Activated CD4-positive, alpha-beta T cell treated with anti-CD3 and anti-CD28 coated beads for 36 hours (primary cell): ENCODE data around the gene CA10. TPM values are rescaled to one million over a fixed set of nuclear protein-coding genes. Genes with fewer than 3 reads are reported as not detected.

ENCODE experiments used
- ATAC-seq: fragments of 200-7000 bp; cut with Tn5 transposase; one replicate; pipeline ENCODE4 v1.10.0; 2021; ENCODE audit warnings: mild to moderate bottlenecking, moderate library complexity
- CTCF ChIA-PET: fragments of 350-600 bp; sonication (Branson Sonifier 250); formaldehyde crosslinking; loops from one replicate; lab custom pipeline; 2021; ENCODE audit warnings: antibody characterized with exemption; lab: Charles Lee
- POLR2A ChIA-PET: fragments of 350-600 bp; sonication (Branson Sonifier 250); formaldehyde crosslinking; loops from one replicate; lab custom pipeline; 2021; ENCODE audit warnings: antibody characterized with exemption, inconsistent platforms; lab: Charles Lee
- DNase-seq: peaks from one replicate; pipeline ENCODE4 v3.0.0-alpha.2; 2020
- H3K27ac Mint-ChIP-seq: one replicate; pipeline ENCODE4 v1.8.0; 2021; ENCODE audit warnings: mixed read lengths
- H3K27me3 Mint-ChIP-seq: one replicate; pipeline ENCODE4 v1.8.0; 2021; ENCODE audit warnings: mixed read lengths
- H3K36me3 Mint-ChIP-seq: one replicate; pipeline ENCODE4 v1.8.0; 2021; ENCODE audit warnings: low read depth, mixed read lengths
- H3K4me1 Mint-ChIP-seq: one replicate; pipeline ENCODE4 v1.8.0; 2021; ENCODE audit warnings: mixed read lengths
- H3K4me3 Mint-ChIP-seq: one replicate; pipeline ENCODE4 v1.8.0; 2021; ENCODE audit warnings: mild to moderate bottlenecking, moderate library complexity, mixed read lengths
- H3K9me3 Mint-ChIP-seq: one replicate; pipeline ENCODE4 v1.8.0; 2021; ENCODE audit warnings: low read depth, mixed read lengths
- intact Hi-C, 2 experiments: fragments of 100-400 bp; cut with DNase I in 1 of 2; cut with micrococcal nuclease in 1 of 2; formaldehyde crosslinking; loops; one replicate each; pipeline versions ENCODE4 v1.14.2 to v1.15.1; 2022 to 2024; cut with DNase I, micrococcal nuclease
- total RNA-seq, 2 experiments: library from RNA; stranded (reverse); gene quantifications; one replicate each; pipeline ENCODE4 v1.2.3, GENCODE V29; 2021

The CA10 gene
- total RNA-seq, 2 experiments from 2014 or later: not detected

DNA sequence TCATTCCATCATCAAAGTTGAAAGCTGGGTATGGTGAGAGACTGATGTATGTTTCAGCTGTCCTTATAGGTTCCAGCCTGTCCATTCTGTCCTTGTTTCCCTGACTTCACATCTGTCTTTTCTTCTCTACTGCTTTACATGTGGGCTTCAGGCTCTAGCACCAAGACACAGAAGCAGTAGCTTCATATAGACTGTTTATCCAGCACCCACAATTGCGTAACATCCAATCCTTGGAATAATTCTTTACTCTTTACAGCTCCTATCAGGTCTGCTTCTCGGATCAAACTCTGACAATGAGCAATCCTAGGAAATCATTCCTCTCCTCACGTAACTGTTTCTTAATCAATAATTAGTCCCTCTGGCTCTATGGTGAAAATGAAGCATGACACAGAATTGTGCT is 158.9 kb downstream of the CA10 start:
- DNase-seq (no peak), ATAC-seq (no peak)
- ChIA-PET POLR2A (no interaction called here), CTCF (no interaction called here)
- no peak overlapping the region for H3K4me3 Mint-ChIP-seq
- no peaks in the 10 kb centered on the region for H3K9me3 Mint-ChIP-seq
- no peaks in the 10 kb centered on the region for H3K4me1 Mint-ChIP-seq
- H3K27ac Mint-ChIP-seq: no peak overlapping the region
- intact Hi-C loops: no loop called here
- H3K36me3 Mint-ChIP-seq: no peaks in the 10 kb centered on the region
- H3K27me3 Mint-ChIP-seq: peaks cover 3% of the 10 kb centered on the region

DNA sequence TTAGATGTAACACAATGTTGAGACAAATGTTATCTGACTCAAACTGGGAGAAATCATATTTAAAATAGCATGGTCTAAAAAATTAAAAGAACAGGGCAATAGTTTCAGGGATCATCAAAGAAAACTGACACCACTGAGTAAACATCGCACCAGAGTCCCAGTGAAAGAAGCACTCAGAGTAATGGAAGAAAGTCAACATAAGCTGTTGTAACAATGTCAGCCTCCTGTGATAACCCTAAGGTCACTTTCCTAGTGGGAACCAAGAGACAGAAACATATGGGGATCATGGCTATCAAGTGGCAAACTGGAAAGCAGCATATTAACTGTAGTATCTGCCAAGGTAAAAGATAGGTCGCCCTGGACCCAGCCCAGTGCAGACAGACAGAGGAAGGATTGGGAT is 160.8 kb downstream of the CA10 start:
- DNase-seq (no peak), ATAC-seq (no peak)
- Mint-ChIP-seq H3K9me3 (no peaks in the 10 kb centered on the region), H3K4me1 (no peaks in the 10 kb centered on the region), H3K36me3 (no peaks in the 10 kb centered on the region), H3K27me3 (peaks cover 3% of the 10 kb centered on the region), H3K4me3 (no peak overlapping the region), H3K27ac (no peak overlapping the region)
- POLR2A ChIA-PET: no interaction called here
- intact Hi-C loops: no loop called here
- CTCF ChIA-PET: no interaction called here

DNA sequence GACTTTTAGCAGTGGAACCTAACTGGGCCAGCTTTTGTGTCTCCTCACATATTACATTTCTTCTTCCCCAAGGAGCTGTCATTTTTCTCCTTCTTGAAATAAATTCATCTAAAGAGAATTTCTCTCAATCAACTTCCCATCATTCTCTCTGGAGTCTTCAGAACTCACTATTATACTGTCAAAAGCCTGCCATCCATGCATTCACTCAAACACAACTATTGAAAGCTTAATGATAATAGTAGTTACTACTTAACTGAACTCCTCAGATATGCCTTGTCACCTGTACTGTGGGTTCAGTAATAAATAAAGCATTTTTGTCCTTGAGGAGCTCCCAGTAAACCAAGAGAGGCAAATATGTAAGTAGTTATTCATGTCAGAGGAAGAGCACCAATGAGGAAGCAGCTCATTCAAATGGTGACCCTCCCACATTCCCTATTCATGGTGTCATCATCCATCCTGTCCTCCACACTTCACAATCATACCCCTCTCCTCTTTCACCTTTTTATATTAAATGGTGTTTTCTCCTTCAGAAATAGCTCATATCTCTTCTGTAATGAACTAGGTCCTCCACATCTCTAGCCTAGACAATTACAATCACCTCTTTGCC is 162.6 kb downstream of the CA10 start:
- Mint-ChIP-seq H3K27ac (no peak overlapping the region), H3K36me3 (no peaks in the 10 kb centered on the region), H3K4me3 (no peak overlapping the region), H3K9me3 (no peaks in the 10 kb centered on the region), H3K4me1 (no peaks in the 10 kb centered on the region), H3K27me3 (peaks cover 3% of the 10 kb centered on the region)
- CTCF ChIA-PET: no interaction called here
- ATAC-seq: no peak
- DNase-seq: no peak
- intact Hi-C loops: no loop called here
- POLR2A ChIA-PET: no interaction called here

DNA sequence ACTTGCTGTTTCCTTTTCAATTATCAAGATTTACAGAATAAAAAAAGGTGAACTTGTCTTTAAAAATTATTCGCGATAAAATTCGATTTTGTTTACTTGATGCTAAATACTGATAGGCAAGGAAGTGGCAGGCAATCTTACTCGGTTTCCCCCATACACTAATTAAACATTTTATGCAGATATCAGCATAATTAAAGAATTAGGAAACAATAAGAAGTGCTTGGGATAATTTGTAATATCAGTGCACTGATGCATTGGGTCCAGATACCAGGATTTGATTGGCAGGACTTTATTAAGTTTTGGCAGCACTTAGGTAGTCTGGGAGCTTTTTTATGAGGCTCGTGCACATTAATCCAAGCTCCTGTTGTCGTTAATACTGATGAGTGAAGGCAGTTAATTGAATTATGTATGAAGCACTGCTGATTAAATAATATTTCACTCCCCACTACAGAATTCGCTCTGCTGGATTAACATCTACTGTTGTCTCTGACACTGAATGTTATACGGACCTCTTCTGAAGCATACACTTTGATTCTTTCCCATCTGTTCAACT is 165.6 kb downstream of the CA10 start:
- H3K27ac Mint-ChIP-seq: no peak overlapping the region
- no peaks in the 10 kb centered on the region for H3K4me1 Mint-ChIP-seq

DNA sequence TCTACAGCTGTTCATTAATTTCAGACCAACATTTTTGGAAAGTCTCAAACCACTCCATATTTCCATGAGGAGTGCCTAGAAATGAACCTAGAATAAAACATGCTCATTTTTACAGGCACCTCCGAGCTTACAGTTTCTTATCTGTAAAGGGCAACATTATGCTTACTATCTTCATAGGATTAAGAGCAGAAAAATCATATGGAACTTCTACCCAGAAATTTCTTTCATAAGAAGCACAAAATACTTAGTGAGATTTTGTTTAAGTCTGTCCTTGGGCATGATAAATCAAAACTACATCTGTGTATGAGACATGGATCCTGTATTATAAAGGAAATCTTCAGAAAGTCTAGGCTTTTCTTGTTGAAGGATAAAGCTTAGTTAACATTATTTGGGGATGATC is 187.4 kb downstream of the CA10 start:
- Mint-ChIP-seq H3K9me3 (peaks cover 3% of the 10 kb centered on the region), H3K4me1 (no peaks in the 10 kb centered on the region), H3K27ac (no peak overlapping the region), H3K36me3 (no peaks in the 10 kb centered on the region), H3K4me3 (no peak overlapping the region), H3K27me3 (peaks cover 2% of the 10 kb centered on the region)
- ATAC-seq (no peak), DNase-seq (no peak)
- intact Hi-C loops: no loop called here
- CTCF ChIA-PET: interaction anchor here (1.7 kb wide), 1 partner anchor 179 kb away, joined by 3 read pairs; no protein-coding TSS in a partner anchor
- POLR2A ChIA-PET: no interaction called here

More for the DNA sequence above, 165.6 kb downstream of the CA10 start:
- ATAC-seq (no peak), DNase-seq (no peak)
- Mint-ChIP-seq H3K9me3 (no peaks in the 10 kb centered on the region), H3K27me3 (no peaks in the 10 kb centered on the region), H3K4me3 (no peak overlapping the region), H3K36me3 (no peaks in the 10 kb centered on the region)
- ChIA-PET POLR2A (no interaction called here), CTCF (interaction anchor here (0.5 kb wide), 1 partner anchor 40 kb away, joined by 4 read pairs; no protein-coding TSS in a partner anchor)
- intact Hi-C loops: no loop called here

DNA sequence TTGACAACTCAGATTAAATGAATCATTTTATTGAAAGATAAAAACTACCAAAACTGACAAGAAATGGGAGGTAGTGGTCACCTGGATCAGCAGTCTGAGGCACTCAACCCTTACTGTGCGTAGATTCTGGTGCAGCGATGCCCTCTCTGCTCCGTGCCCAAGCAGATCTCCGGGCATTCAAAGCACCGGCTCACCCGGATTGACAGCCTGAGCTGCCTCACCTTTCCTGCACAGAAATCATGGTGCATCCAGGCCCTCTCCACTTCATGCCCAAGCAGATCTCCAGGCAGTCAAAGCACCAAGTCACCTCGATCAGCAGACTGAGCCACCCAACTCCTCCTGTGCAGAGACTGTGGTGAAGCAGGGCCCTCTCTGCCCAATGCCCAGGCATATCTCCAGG is 196.8 kb downstream of the CA10 start:
- H3K36me3 Mint-ChIP-seq: no peaks in the 10 kb centered on the region
- H3K27ac Mint-ChIP-seq: no peak overlapping the region
- DNase-seq (no peak), ATAC-seq (no peak)
- H3K9me3 Mint-ChIP-seq: peaks cover 19% of the 10 kb centered on the region
- ChIA-PET CTCF (no interaction called here), POLR2A (no interaction called here)
- intact Hi-C loops: no loop called here
- no peak overlapping the region for H3K4me3 Mint-ChIP-seq
- peaks cover 6% of the 10 kb centered on the region for H3K27me3 Mint-ChIP-seq
- H3K4me1 Mint-ChIP-seq: no peaks in the 10 kb centered on the region

DNA sequence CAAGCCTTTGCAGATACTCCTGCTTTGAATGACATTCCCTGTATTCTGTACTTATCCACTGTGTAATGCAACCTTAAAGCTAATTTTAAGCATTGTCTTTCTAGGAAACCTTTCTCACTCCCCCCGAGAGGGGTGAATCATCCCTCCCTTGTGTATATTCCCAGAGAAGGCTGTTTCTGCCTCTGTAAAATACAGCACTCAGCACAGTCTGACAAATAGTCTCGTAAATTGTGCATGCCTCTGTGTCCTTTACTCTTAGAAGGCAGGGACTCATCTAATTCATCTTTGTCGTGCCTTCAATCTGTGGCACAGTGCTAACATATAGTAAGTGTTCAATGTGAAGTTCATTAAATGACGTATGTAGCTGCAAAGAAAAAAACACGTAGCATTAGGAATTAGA is 200.7 kb downstream of the CA10 start:
- peaks cover 3% of the 10 kb centered on the region for H3K27me3 Mint-ChIP-seq
- H3K36me3 Mint-ChIP-seq: no peaks in the 10 kb centered on the region
- H3K4me3 Mint-ChIP-seq: no peak overlapping the region
- H3K9me3 Mint-ChIP-seq: peaks cover 7% of the 10 kb centered on the region
- ATAC-seq (no peak), DNase-seq (no peak)
- H3K4me1 Mint-ChIP-seq: no peaks in the 10 kb centered on the region
- ChIA-PET POLR2A (no interaction called here), CTCF (no interaction called here)
- intact Hi-C loops: no loop called here
- no peak overlapping the region for H3K27ac Mint-ChIP-seq

DNA sequence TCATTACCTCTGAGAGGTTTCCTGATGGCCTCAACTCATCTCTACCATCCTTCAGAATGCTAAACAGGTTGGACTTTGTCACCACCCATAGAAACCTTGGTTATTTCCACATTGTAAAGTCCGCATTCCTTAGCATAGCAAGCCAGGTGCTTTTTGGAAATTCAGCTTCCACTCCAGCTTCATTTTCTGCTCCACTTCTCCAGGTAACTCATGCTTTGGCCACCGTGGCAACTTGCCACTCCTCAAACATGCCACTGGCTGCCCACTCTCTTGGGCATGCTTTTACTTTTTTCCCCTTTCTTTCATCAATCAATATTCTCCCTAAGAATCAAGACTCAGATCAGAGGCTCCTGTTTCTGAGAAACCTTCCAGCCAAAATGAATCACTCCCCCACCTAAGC is 203.3 kb downstream of the CA10 start:
- ChIA-PET POLR2A (no interaction called here), CTCF (no interaction called here)
- peaks cover 3% of the 10 kb centered on the region for H3K27me3 Mint-ChIP-seq
- no peak overlapping the region for H3K27ac Mint-ChIP-seq
- H3K4me1 Mint-ChIP-seq: no peaks in the 10 kb centered on the region
- H3K36me3 Mint-ChIP-seq: no peaks in the 10 kb centered on the region
- no peak overlapping the region for H3K4me3 Mint-ChIP-seq
- no peak for ATAC-seq
- no peaks in the 10 kb centered on the region for H3K9me3 Mint-ChIP-seq
- intact Hi-C loops: no loop called here
- DNase-seq: no peak

DNA sequence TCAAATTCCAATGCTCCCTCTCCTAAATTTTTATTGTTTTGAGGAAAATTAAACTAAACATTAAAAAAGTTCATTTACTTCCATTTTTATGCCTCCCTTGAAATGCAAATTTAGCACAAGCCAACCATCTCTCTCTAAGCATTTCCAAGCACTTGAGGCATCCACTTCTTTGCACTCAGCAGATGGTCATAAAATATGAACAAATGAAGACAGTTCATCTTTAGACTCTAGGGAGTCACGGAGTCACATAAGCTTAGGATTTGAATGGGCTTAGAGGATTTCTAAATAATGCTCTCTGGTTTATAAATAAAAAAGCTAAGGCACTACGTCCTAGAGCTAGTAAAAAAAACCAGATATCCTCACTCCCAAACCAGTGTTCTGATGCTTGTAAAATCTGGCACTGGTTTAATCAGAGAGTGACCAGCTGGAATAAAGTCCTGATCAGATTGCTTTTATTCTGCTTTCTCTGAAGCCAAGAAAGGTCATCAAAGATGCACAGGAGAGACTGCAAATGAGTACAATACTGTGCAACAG is 204.2 kb downstream of the CA10 start:
- H3K27me3 Mint-ChIP-seq: peaks cover 3% of the 10 kb centered on the region
- CTCF ChIA-PET: no interaction called here

DNA sequence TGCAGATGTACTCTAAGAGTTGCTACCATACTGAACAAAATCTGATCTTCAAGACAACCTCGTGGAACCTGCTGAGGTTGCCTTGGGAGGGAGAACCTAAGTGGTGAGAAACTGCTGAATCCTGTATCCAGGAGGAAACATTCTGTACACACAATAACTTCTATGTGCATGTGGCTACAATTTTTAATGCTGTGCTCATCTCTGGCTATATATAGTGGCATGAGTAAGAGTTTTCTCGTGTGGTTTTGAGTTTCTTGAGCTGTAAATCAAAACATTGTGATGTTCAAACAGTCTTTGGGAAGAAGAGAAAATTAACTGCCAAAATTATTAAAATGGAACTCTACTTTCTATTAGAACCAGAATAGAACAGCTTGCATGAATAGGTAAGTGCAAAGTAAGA is 206.8 kb downstream of the CA10 start:
- Mint-ChIP-seq H3K4me1 (no peaks in the 10 kb centered on the region), H3K9me3 (no peaks in the 10 kb centered on the region), H3K4me3 (no peak overlapping the region), H3K27ac (no peak overlapping the region), H3K36me3 (no peaks in the 10 kb centered on the region), H3K27me3 (no peaks in the 10 kb centered on the region)
- DNase-seq: no peak
- intact Hi-C loops: no loop called here
- ChIA-PET POLR2A (no interaction called here), CTCF (interaction anchor here (0.8 kb wide), 1 partner anchor 34 kb away, joined by 3 read pairs; no protein-coding TSS in a partner anchor)
- ATAC-seq: no peak

More for the DNA sequence above, 204.2 kb downstream of the CA10 start:
- POLR2A ChIA-PET: no interaction called here
- Mint-ChIP-seq H3K4me3 (no peak overlapping the region), H3K27ac (no peak overlapping the region), H3K36me3 (no peaks in the 10 kb centered on the region), H3K4me1 (no peaks in the 10 kb centered on the region), H3K9me3 (no peaks in the 10 kb centered on the region)
- ATAC-seq: no peak
- intact Hi-C loops: no loop called here
- DNase-seq: no peak

DNA sequence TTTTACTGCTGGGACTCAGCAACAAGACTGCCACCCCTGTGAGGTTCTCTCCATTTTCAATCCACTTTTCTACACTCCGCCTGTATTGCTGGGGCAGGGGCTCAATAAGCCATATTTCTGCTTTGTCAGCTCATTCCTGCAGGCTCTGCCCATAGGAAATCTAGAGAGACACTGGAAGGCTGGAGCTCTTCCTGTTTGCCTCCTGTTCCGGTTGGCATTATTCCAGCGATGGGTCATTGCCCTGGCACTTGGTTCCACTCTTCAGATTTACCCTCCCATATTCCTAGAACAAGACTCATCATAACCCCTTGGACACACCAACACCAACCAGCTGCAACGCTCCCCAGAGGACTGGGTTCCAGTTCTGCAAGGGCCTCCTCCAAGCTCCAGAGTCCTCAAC is 210.4 kb downstream of the CA10 start:
- DNase-seq (no peak), ATAC-seq (no peak)
- intact Hi-C loops: no loop called here
- Mint-ChIP-seq H3K27ac (no peak overlapping the region), H3K4me3 (no peak overlapping the region), H3K27me3 (no peaks in the 10 kb centered on the region), H3K36me3 (no peaks in the 10 kb centered on the region), H3K9me3 (no peaks in the 10 kb centered on the region), H3K4me1 (no peaks in the 10 kb centered on the region)
- ChIA-PET CTCF (no interaction called here), POLR2A (no interaction called here)

DNA sequence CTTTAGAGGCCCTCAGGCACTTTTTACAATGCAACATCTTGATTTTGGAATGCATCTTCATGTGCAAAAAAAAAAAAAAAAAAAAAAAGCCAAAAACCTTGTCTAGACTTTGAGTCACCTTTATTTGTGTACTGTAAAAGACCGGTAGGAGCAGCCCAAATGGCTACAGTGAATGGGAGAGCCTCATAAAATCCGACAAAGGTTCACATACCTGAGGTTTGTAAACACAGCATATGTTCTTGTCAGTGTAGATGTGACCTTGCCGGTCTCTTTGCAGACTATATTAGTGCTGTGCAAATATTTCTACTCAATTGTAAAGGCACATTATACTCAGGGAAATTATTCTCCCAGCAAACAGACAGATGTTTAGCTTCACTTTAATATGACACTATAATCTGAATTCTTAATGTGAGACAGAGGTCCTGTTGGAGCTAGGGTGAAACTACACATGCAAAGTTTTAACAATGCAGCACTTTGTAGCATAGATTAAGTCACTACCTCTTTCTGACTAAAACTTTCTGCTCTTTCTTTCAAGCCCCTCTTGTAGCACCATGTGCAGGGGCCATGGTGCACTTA is 211.3 kb downstream of the CA10 start:
- no peaks in the 10 kb centered on the region for H3K27me3 Mint-ChIP-seq
- POLR2A ChIA-PET: no interaction called here
- H3K36me3 Mint-ChIP-seq: no peaks in the 10 kb centered on the region
- no peaks in the 10 kb centered on the region for H3K4me1 Mint-ChIP-seq
- no peak overlapping the region for H3K4me3 Mint-ChIP-seq
- H3K27ac Mint-ChIP-seq: no peak overlapping the region
- no peaks in the 10 kb centered on the region for H3K9me3 Mint-ChIP-seq
- ATAC-seq (no peak), DNase-seq (no peak)
- intact Hi-C loops: no loop called here
- CTCF ChIA-PET: interaction anchor here (0.7 kb wide), 1 partner anchor 46 kb away, joined by 3 read pairs; no protein-coding TSS in a partner anchor
